H1 (cell line): ENCODE data around the gene CLDN16. TPM values are rescaled to one million over a fixed set of nuclear protein-coding genes. Genes with fewer than 3 reads are reported as not detected.

Source experiments
- CTCF ChIA-PET: fragments of 300-600 bp; sonication (Branson Sonifier 250); formaldehyde crosslinking; loops from one replicate; lab custom pipeline; 2021; ENCODE audit not compliant: partially characterized antibody; lab: Charles Lee
- POLR2A ChIA-PET: fragments of 300-600 bp; sonication (Branson Sonifier 250); formaldehyde crosslinking; loops from one replicate; lab custom pipeline; 2021; ENCODE audit warnings: inconsistent platforms; ENCODE audit not compliant: partially characterized antibody; lab: Charles Lee
- DNase-seq, 2 experiments: peaks; one replicate each; pipeline versions ENCODE4 v3.0.0 to v3.0.0-alpha.2; 2010 to 2022; ENCODE audit warnings: low spot score in 2 of 2, low read depth in 1 of 2, mixed read lengths in 1 of 2
- FAIRE-seq: peaks from 2 replicates; lab custom pipeline; 2011; peaks lifted over from hg19 to GRCh38; lab: Jason Lieb, UNC
- H2AFZ ChIP-seq: 2 replicates; pipeline ENCODE4 v1.8.1; 2012; ENCODE audit warnings: low read length, inconsistent platforms
- H2AK5ac ChIP-seq: 2 replicates; pipeline ENCODE4 v1.6.1; 2013; ENCODE audit warnings: low read depth, low read length
- H2BK120ac ChIP-seq: replicated peaks from 2 replicates; pipeline ENCODE3; 2013; ENCODE audit warnings: low read depth, low read length, inconsistent platforms
- H2BK12ac ChIP-seq: 2 replicates; pipeline ENCODE4 v1.6.1; 2013; ENCODE audit warnings: low read depth, low read length
- H2BK15ac ChIP-seq: 2 replicates; pipeline ENCODE4 v1.6.1; 2013; ENCODE audit warnings: low read length
- H2BK20ac ChIP-seq: 2 replicates; pipeline ENCODE4 v1.6.1; 2013; ENCODE audit warnings: low read length
- H2BK5ac ChIP-seq: 2 replicates; pipeline ENCODE4 v1.6.1; 2013; ENCODE audit warnings: low read depth, low read length
- H3K14ac ChIP-seq: 2 replicates; pipeline ENCODE4 v1.6.1; 2013; ENCODE audit warnings: inconsistent platforms; ENCODE audit not compliant: insufficient read length
- H3K18ac ChIP-seq: 2 replicates; pipeline ENCODE4 v1.6.1; 2013; ENCODE audit warnings: low read length; ENCODE audit errors: extremely low read depth
- H3K23ac ChIP-seq: 2 replicates; pipeline ENCODE4 v1.6.1; 2013; ENCODE audit warnings: inconsistent platforms; ENCODE audit not compliant: insufficient read length
- H3K23me2 ChIP-seq: 2 replicates; pipeline ENCODE4 v1.6.1; 2013; ENCODE audit warnings: low read depth, low read length
- H3K27ac ChIP-seq: 2 replicates; pipeline ENCODE4 v1.6.1; 2011; ENCODE audit warnings: low read depth, low read length, inconsistent platforms
- H3K27me3 ChIP-seq, 4 experiments: replicated peaks in 1 of 4; 1 replicate in 1 of 4; 2 replicates in 3 of 4; pipeline versions ENCODE4 v1.6.1 to v1.8.1; 2011 to 2013; ENCODE audit warnings: low read length in 3 of 4, mild to moderate bottlenecking in 3 of 4, inconsistent platforms in 2 of 4, mixed read lengths in 2 of 4, moderate library complexity in 1 of 4; ENCODE audit not compliant: control insufficient read depth in 3 of 4, insufficient read depth in 3 of 4; ENCODE audit errors: extremely low read depth in 1 of 4
- H3K36me3 ChIP-seq, 4 experiments: 2 replicates each; pipeline versions ENCODE4 v1.6.1 to v1.8.1; 2011 to 2013; ENCODE audit warnings: mild to moderate bottlenecking in 4 of 4, low read length in 3 of 4, moderate library complexity in 2 of 4, control low read depth in 1 of 4, inconsistent platforms in 1 of 4; ENCODE audit not compliant: insufficient read depth in 4 of 4, control insufficient read depth in 2 of 4
- H3K4ac ChIP-seq: replicated peaks from 2 replicates; pipeline ENCODE3; 2013; ENCODE audit warnings: low read length, low read depth, mixed read lengths, inconsistent platforms; ENCODE audit not compliant: insufficient read length
- H3K4me1 ChIP-seq, 4 experiments: replicated peaks in 1 of 4; 1 replicate in 1 of 4; 2 replicates in 3 of 4; pipeline versions ENCODE4 v1.6.1 to v1.8.1; 2011 to 2013; ENCODE audit warnings: low read length in 3 of 4, inconsistent platforms in 2 of 4, mixed read lengths in 1 of 4; ENCODE audit not compliant: insufficient read depth in 4 of 4, control insufficient read depth in 3 of 4
- H3K4me2 ChIP-seq, 2 experiments: 2 replicates each; pipeline versions ENCODE4 v1.6.1 to v1.8.1; 2011 to 2013; ENCODE audit warnings: low read depth in 2 of 2, low read length in 2 of 2, control low read depth in 1 of 2, inconsistent platforms in 1 of 2, mild to moderate bottlenecking in 1 of 2; ENCODE audit not compliant: insufficient read depth in 1 of 2
- H3K4me3 ChIP-seq, 4 experiments: fragments of 200-600, 300-600 bp in 1 of 4; sonication (generic), shearing (Covaris generic), sonication (Bioruptor Twin) in 1 of 4; 2 replicates each; pipeline versions ENCODE4 v1.5.1 to v1.8.1; 2011 to 2016; ENCODE audit warnings: low read length in 4 of 4, low read depth in 3 of 4, control low read depth in 2 of 4, inconsistent platforms in 2 of 4, mild to moderate bottlenecking in 2 of 4, mixed read lengths in 1 of 4, moderate library complexity in 1 of 4; ENCODE audit not compliant: insufficient read depth in 2 of 4; ENCODE audit errors: extremely low read depth in 1 of 4
- H3K56ac ChIP-seq: replicated peaks from 2 replicates; pipeline ENCODE3; 2013; ENCODE audit warnings: low read depth, mild to moderate bottlenecking, mixed read lengths, low read length, inconsistent platforms; ENCODE audit not compliant: insufficient read length
- H3K79me1 ChIP-seq: 2 replicates; pipeline ENCODE4 v1.6.1; 2013; ENCODE audit warnings: low read depth, low read length, control low read depth
- H3K79me2 ChIP-seq, 2 experiments: 2 replicates each; pipeline versions ENCODE4 v1.6.1 to v1.8.1; 2012 to 2013; ENCODE audit warnings: low read length in 2 of 2, mild to moderate bottlenecking in 2 of 2, inconsistent platforms in 1 of 2; ENCODE audit not compliant: insufficient read depth in 2 of 2, control insufficient read depth in 1 of 2
- H3K9ac ChIP-seq, 4 experiments: replicated peaks in 1 of 4; 1 replicate in 1 of 4; 2 replicates in 3 of 4; pipeline versions ENCODE4 v1.6.1 to v1.8.1; 2011 to 2013; ENCODE audit warnings: low read depth in 3 of 4, low read length in 3 of 4, control low read depth in 2 of 4, mild to moderate bottlenecking in 2 of 4, moderate library complexity in 2 of 4, inconsistent platforms in 1 of 4; ENCODE audit errors: extremely low read depth in 1 of 4
- H3K9me3 ChIP-seq, 2 experiments: 2 replicates each; pipeline versions ENCODE4 v1.6.1 to v1.8.1; 2012 to 2013; ENCODE audit warnings: mild to moderate bottlenecking in 2 of 2, moderate library complexity in 2 of 2, control low read depth in 1 of 2, inconsistent platforms in 1 of 2, low read depth in 1 of 2, low read length in 1 of 2, mixed read lengths in 1 of 2; ENCODE audit not compliant: insufficient read depth in 2 of 2
- H4K20me1 ChIP-seq, 2 experiments: replicated peaks in 1 of 2; 2 replicates each; pipeline versions ENCODE3 to v1.8.1; 2011 to 2013; ENCODE audit warnings: inconsistent platforms in 2 of 2, low read length in 2 of 2, mild to moderate bottlenecking in 1 of 2; ENCODE audit not compliant: insufficient read depth in 2 of 2, control insufficient read depth in 1 of 2
- H4K5ac ChIP-seq: 2 replicates; pipeline ENCODE4 v1.6.1; 2013; ENCODE audit warnings: low read length, low read depth, mixed read lengths, inconsistent platforms; ENCODE audit not compliant: insufficient read length
- H4K8ac ChIP-seq: 2 replicates; pipeline ENCODE4 v1.8.0; 2013; ENCODE audit warnings: mild to moderate bottlenecking, moderate library complexity, low read length, inconsistent platforms; ENCODE audit not compliant: insufficient read depth; ENCODE audit errors: extremely low read depth
- H4K91ac ChIP-seq: replicated peaks from 2 replicates; pipeline ENCODE3; 2013; ENCODE audit warnings: low read length, mixed read lengths, inconsistent platforms; ENCODE audit not compliant: insufficient read length
- ATF2 ChIP-seq: IDR thresholded peaks from 2 replicates; pipeline ENCODE4 v1.6.1; 2012; ENCODE audit warnings: low read length, inconsistent platforms
- BCL11A ChIP-seq, 2 experiments: IDR thresholded peaks; one replicate each; pipeline ENCODE4 v1.6.1; 2011; ENCODE audit warnings: low read depth in 2 of 2, low read length in 2 of 2, mild to moderate bottlenecking in 2 of 2
- CBX8 ChIP-seq: fragments of 300-800, 300-1000 bp; sonication (generic); IDR thresholded peaks from 2 replicates; pipeline ENCODE4 v1.7.1; 2016; ENCODE audit warnings: low read depth, low read length, borderline replicate concordance
- CHD2 ChIP-seq: IDR thresholded peaks from 2 replicates; pipeline ENCODE4 v1.6.1; 2012; ENCODE audit warnings: low read length, improper control_type of control experiment
- GABPA ChIP-seq: IDR thresholded peaks from 2 replicates; pipeline ENCODE4 v1.6.1; 2011; ENCODE audit warnings: mild to moderate bottlenecking, low read length, moderate library complexity, borderline replicate concordance; ENCODE audit not compliant: insufficient read depth
- JUND ChIP-seq: IDR thresholded peaks from 2 replicates; pipeline ENCODE4 v1.6.1; 2011; ENCODE audit warnings: mild to moderate bottlenecking, improper control_type of control experiment, low read length
- KDM1A ChIP-seq: fragments of 200-600, 300-600 bp; sonication (generic); IDR thresholded peaks from 2 replicates; pipeline ENCODE4 v1.7.1; 2016; ENCODE audit warnings: mild to moderate bottlenecking, low read length, borderline replicate concordance
- MAFK ChIP-seq: IDR thresholded peaks from 2 replicates; pipeline ENCODE4 v1.6.1; 2012; ENCODE audit warnings: low read depth, mild to moderate bottlenecking, improper control_type of control experiment, low read length
- NRF1 ChIP-seq: IDR thresholded peaks from 2 replicates; pipeline ENCODE4 v1.6.1; 2011; ENCODE audit warnings: mild to moderate bottlenecking, low read depth, low read length, improper control_type of control experiment
- RBBP5 ChIP-seq: IDR thresholded peaks from 2 replicates; pipeline ENCODE4 v1.7.1; 2012; ENCODE audit warnings: low read depth, mild to moderate bottlenecking, inconsistent platforms, low read length, moderate library complexity, borderline replicate concordance
- SIN3A ChIP-seq, 2 experiments: IDR thresholded peaks in 1 of 2; conservative IDR thresholded peaks in 1 of 2; 2 replicates each; pipeline ENCODE4 v1.6.1; 2011 to 2012; ENCODE audit warnings: low read length in 2 of 2, improper control_type of control experiment in 1 of 2, low read depth in 1 of 2, mild to moderate bottlenecking in 1 of 2
- SP2 ChIP-seq: IDR thresholded peaks from 2 replicates; pipeline ENCODE4 v1.6.1; 2012; ENCODE audit warnings: mild to moderate bottlenecking, low read length, inconsistent platforms
- SRF ChIP-seq: IDR thresholded peaks from 2 replicates; pipeline ENCODE4 v1.6.1; 2011; ENCODE audit warnings: mild to moderate bottlenecking, low read depth, low read length, moderate library complexity
- TCF12 ChIP-seq: IDR thresholded peaks from 2 replicates; pipeline ENCODE4 v1.6.1; 2011; ENCODE audit warnings: low read depth, mild to moderate bottlenecking, low read length
- WGBS, 2 experiments: shearing (Covaris generic) in 1 of 2; methylation state at CpG; one replicate each; pipeline versions ENCODE4 v1.1.6 to v1.1.7; 2013 to 2015; ENCODE audit warnings: low lambda C conversion rate in 2 of 2, mixed read lengths in 2 of 2, inconsistent platforms in 1 of 2, low coverage in 1 of 2, missing lambda C conversion rate in 1 of 2; ENCODE audit not compliant: insufficient replicate concordance in 2 of 2, insufficient coverage in 1 of 2, insufficient read length in 1 of 2; ENCODE audit errors: extremely low coverage in 1 of 2, missing lambda C conversion rate in 1 of 2; 5-methylcytosine and 5-hydroxymethylcytosine counted together
- polyA plus RNA-seq, 7 experiments: library from polyadenylated mRNA; depleted of rRNA in 3 of 7; stranded (reverse) in 5 of 7; unstranded in 2 of 7; fragments of >200 nt in 5 of 7; fragments of 200-250 nt in 2 of 7; gene quantifications; 1 replicate in 5 of 7; 2 replicates in 1 of 7; 4 replicates in 1 of 7; pipeline versions ENCODE4 v1.2.1 to v1.2.3, GENCODE V29; 2011 to 2013; ENCODE audit warnings: missing spikeins in 2 of 7, mixed read lengths in 2 of 7
- total RNA-seq: library from RNA; stranded (reverse); fragmentation: NEBNext Ultra II Directional; extraction: Animal tissue kit (Norgen Biotek cat#: 25700); gene quantifications from 2 replicates; pipeline ENCODE4 v1.2.1, GENCODE V29; 2021

CLDN16 gene
- total and polyA plus RNA-seq, 2 of the 8 experiments (the other 6 are each of a cell fraction or from before 2014, with no cell fraction given), result not detected

DNA sequence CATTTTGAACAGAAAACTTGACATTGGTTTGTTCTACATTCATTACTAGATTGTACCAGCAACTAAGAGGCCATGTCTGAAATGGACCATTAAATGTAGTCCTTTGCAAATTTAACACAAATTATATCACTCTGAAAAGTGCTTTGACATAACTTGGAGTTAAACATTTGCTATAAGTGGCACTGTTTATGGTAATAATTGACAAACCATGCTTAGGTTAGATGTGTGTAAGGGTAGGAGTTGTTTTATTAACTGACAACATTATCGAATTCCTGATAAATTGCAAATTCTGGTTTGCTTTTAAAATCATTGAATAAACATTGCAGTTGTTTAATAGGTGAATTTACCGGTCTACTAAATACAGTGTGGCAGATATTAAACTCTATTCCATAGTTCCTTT lies 67.9 kb downstream of the CLDN16 start:
- no peaks in the 10 kb centered on the region for H3K27me3 ChIP-seq
- no peak overlapping the region for H4K8ac ChIP-seq
- DNase-seq (no peak), FAIRE-seq (no peak)
- H2BK5ac ChIP-seq, result no peak overlapping the region
- no peak overlapping the region for H3K27ac ChIP-seq
- H2BK12ac ChIP-seq, result no peak overlapping the region
- H3K56ac ChIP-seq, result no peak overlapping the region
- no peak overlapping the region for H3K4me2 ChIP-seq
- ChIA-PET POLR2A (no interaction called here), CTCF (interaction anchor here (0.6 kb wide), 1 partner anchor 41 kb away, joined by 3 read pairs; no protein-coding TSS in a partner anchor)
- no peak overlapping the region for H4K91ac ChIP-seq
- no peaks in the 10 kb centered on the region for H4K20me1 ChIP-seq
- H2AFZ ChIP-seq, result no peak overlapping the region
- no peaks in the 10 kb centered on the region for H3K4me1 ChIP-seq
- no peak overlapping the region for H2AK5ac ChIP-seq
- 87% methylated on average over 2 of the region's 2 CpGs; no CpG with 5 or more reads in 1 of the 2 experiments for WGBS, 2 experiments
- no peak overlapping the region for H2BK120ac ChIP-seq
- H3K23me2 ChIP-seq, result no peaks in the 10 kb centered on the region
- H3K36me3 ChIP-seq, result no peaks in the 10 kb centered on the region
- no peak overlapping the region for H4K5ac ChIP-seq
- H3K18ac ChIP-seq, result no peak overlapping the region
- H3K9me3 ChIP-seq, result no peaks in the 10 kb centered on the region
- H3K23ac ChIP-seq, result no peak overlapping the region
- no peak overlapping the region for H3K9ac ChIP-seq
- no peaks in the 10 kb centered on the region for H3K79me1 ChIP-seq
- H3K79me2 ChIP-seq, result no peaks in the 10 kb centered on the region
- H3K4ac ChIP-seq, result no peak overlapping the region
- no peak overlapping the region for H3K14ac ChIP-seq
- H2BK15ac ChIP-seq, result no peak overlapping the region
- H2BK20ac ChIP-seq, result no peak overlapping the region
- H3K4me3 ChIP-seq, result no peak overlapping the region
- TF ChIP-seq SP2, result no peak
- no peak for TF ChIP-seq SIN3A (conservative IDR thresholded peaks at IDR 0.05 in 1 of 2, IDR thresholded peaks at IDR 0.05 in 1 of 2; ENCODE audit: low read depth in 1 of 2, low read length in 2 of 2)
- TF ChIP-seq ATF2, result no peak
- TF ChIP-seq CBX8, result no peak
- no peak for TF ChIP-seq MAFK
- no peak for TF ChIP-seq CHD2
- TF ChIP-seq KDM1A, result no peak
- no peak for TF ChIP-seq GABPA
- no peak for TF ChIP-seq NRF1
- no peak for TF ChIP-seq SRF
- no peak for TF ChIP-seq JUND
- no peak for TF ChIP-seq RBBP5
- no peak for TF ChIP-seq BCL11A (IDR thresholded peaks at IDR 0.05; ENCODE audit: low read depth in 2 of 2, low read length in 2 of 2)
- TF ChIP-seq TCF12, result no peak
